ENCODE measurements around the gene YJU2. TPM values are rescaled to one million over a fixed set of nuclear protein-coding genes. Genes with fewer than 3 reads are reported as not detected.

Gene YJU2
- total RNA-seq, 1 donor from 2014 or later = 23.7 TPM

- no peak for DNase-seq
Measured at GRCh38 chr19:4301590-4302242, 54.8 kb downstream of the YJU2 start.

- no peak for DNase-seq
Measured at GRCh38 chr19:4302243-4302640, 55.4 kb downstream of the YJU2 start, which contains the start of gene TMIGD2. TSS of gene TMIGD2 (minus strand) at chr19:4302389. CDS start at chr19:4302385, 4 bp downstream.

- DNase-seq = no peak
Measured at GRCh38 chr19:4303819-4304537, 57.1 kb downstream of the YJU2 start.

DNA sequence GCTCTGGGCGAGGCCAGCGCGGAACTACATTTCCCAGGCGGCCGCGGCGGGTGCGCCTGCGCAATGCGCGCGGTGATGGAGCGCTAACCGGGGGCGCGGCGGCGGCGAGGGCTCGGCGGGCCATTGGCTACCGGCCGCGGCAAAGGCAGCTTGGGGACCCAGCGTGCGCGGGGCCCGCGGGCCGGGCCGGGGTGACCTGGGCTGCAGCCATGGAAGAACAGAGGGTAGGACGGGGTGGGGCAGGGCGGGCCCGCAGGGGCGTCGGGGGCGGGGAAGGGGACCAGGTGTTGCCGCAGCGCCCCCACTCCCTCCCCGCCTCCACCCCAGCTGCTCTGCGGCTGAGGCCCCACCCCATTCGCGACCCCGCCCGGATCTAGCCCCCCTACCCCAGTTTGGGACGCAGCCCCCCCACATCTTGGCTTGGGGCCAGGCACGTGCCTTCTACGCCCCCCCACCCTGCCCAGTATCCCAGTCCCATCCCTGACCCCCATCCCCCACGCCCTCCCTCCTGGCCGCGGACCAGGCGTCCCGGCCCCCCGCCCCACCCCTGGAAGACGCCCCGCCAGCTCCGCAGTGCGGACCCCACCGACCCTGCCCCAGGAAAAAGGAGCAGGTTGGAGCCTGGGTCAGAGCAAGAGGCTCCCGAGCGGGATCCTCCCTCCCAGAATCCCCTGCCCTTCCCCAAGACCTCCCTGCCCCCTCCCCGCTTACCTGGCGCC, 57.8 kb downstream of the YJU2 start, which contains the start of gene FSD1:
Gene FSD1, plus strand, starts transcription at position 61 of the 719 bp plus-strand sequence. Its CDS starts 149 bp downstream, at position 210.
- peak; percentile 57 for DNase-seq

- no peak for DNase-seq
Measured at GRCh38 chr19:4305257-4305612, 58.4 kb downstream of the YJU2 start.

- DNase-seq = no peak
Measured at GRCh38 chr19:4305659-4306058, 58.8 kb downstream of the YJU2 start.

DNA sequence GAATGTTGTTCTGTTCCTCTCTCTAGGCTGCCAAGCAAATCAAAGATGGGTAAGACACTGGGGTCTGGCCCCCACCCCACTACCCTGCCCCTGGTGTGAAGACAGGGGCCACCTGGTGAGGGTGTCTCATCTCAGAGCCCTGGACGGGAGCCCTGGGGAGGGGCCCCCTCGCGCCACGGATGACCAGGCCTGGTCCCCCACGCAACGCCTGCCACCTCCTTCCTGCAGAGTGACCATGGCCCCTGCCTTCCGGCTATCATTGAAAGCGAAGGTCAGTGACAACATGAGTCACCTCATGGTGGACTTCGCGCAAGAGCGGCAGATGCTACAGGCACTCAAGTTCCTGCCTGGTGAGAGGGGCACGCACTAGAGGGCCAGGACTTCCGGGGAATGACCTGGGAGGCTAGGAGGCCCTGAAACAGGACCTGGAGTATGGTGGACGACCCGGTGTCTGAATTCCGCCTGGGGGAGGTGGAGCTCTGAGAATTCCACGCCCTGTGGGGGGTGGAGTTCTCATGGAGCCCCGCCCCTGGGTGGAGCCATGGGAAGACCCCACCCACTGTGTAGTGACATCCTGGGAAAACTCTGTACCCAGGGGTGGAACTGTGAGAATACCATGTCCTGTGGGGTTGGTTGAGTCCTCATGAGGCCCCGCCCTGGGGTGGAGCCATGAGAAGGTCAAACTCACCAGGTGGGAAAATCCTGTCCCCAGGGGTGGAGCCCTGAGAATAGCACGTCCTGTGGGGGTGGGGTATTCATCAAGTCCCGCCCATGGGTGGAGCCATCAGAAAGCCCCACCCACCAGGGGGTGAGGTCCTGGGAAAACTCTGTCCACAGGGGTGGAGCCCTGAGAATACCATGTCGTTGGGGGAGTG, 63.6 kb downstream of the YJU2 start:
- DNase-seq = no peak

- no peak for DNase-seq
Measured at GRCh38 chr19:4313847-4314490, 67.1 kb downstream of the YJU2 start.

GRCh38 chr19:4316956-4317355, 70.1 kb downstream of the YJU2 start:
- DNase-seq = no peak

DNA sequence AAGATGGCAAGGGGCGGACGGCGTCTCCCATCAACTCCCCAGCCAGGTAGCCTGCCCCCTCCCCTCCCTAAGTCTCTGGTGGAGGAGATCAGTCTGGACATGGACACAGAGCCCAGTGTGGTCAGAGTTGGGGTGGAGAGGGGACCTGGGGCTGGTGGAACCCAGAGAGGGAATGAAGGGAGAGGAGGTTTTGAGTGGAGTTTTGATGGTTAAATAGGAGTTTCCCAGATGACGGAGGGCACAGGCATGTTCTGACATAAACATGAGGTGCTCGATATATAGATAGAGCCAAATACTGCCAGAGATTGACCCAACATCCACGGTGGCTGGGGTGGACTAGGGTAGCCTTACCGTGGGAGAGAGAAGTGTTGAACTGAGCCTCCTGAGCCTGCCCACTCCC, 71.6 kb downstream of the YJU2 start:
- DNase-seq = no peak

Other genes starting within 250 kb of the YJU2 start
- gene PIAS4, start 239.3 kb upstream of the YJU2 start, total RNA-seq = 22.0 and 27.2 TPM in 2 replicates
- 17.4 and 30.3 TPM in 2 replicates for gene ZBTB7A, start 180.2 kb upstream of the YJU2 start, total RNA-seq
- gene MAP2K2, start 123.0 kb upstream of the YJU2 start, total RNA-seq = 152 and 183 TPM in 2 replicates
- not detected in 2 replicates for gene CREB3L3, start 93.4 kb upstream of the YJU2 start, total RNA-seq
- 14.0 and 23.1 TPM in 2 replicates for gene SIRT6, start 64.5 kb upstream of the YJU2 start, total RNA-seq
- gene ANKRD24, start 64.4 kb upstream of the YJU2 start, total RNA-seq = 0.42 and 0.68 TPM in 2 replicates
- gene EBI3, start 17.6 kb upstream of the YJU2 start, total RNA-seq = 0.47 and 3.1 TPM in 2 replicates
- gene SHD, start 32.2 kb downstream of the YJU2 start, total RNA-seq = not detected in 2 replicates
- not detected in 2 replicates for gene TMIGD2, start 55.3 kb downstream of the YJU2 start, total RNA-seq
- 7.0 and 11.0 TPM in 2 replicates for gene FSD1, start 57.5 kb downstream of the YJU2 start, total RNA-seq
- 28.1 and 36.6 TPM in 2 replicates for gene STAP2, start 91.7 kb downstream of the YJU2 start, total RNA-seq
- 6.5 and 7.7 TPM in 2 replicates for gene MPND, start 96.5 kb downstream of the YJU2 start, total RNA-seq
- gene SH3GL1, start 153.5 kb downstream of the YJU2 start, total RNA-seq = 38.6 and 102 TPM in 2 replicates
- 8.7 and 19.5 TPM in 2 replicates for gene CHAF1A, start 155.6 kb downstream of the YJU2 start, total RNA-seq
- 80.7 and 96.5 TPM in 2 replicates for gene UBXN6, start 210.7 kb downstream of the YJU2 start, total RNA-seq
- 49.7 and 65.1 TPM in 2 replicates for gene HDGFL2, start 225.2 kb downstream of the YJU2 start, total RNA-seq

All from dermis blood vessel endothelial cell (primary cell).